ENCODE measurements around the gene AUTS2. TPM values are rescaled to one million over a fixed set of nuclear protein-coding genes. Genes with fewer than 3 reads are reported as not detected.

Gene AUTS2
- total RNA-seq, 2 donors from 2014 or later, result 8.6 TPM

GRCh38 chr7:70568674-70569334, 970.5 kb downstream of the AUTS2 start:
- Histone ChIP-seq H3K36me3 (no peaks in the 10 kb centered on the region), H3K27me3 (no peaks in the 10 kb centered on the region), H3K4me1 (no peaks in the 10 kb centered on the region), H3K4me3 (no peak overlapping the region), H3K9me3 (no peaks in the 10 kb centered on the region), H3K27ac (peak overlapping the region in 1 of 2 donors; percentile 51)
- no peak for TF ChIP-seq CTCF (IDR thresholded peaks at IDR 0.05)
- no peak for DNase-seq (ENCODE audit: low spot score)

- Histone ChIP-seq H3K9me3 (no peaks in the 10 kb centered on the region), H3K27ac (peak overlapping the region in 1 of 2 donors; percentile 51), H3K4me1 (no peaks in the 10 kb centered on the region), H3K36me3 (no peaks in the 10 kb centered on the region), H3K27me3 (no peaks in the 10 kb centered on the region), H3K4me3 (no peak overlapping the region)
- no peak for TF ChIP-seq CTCF (IDR thresholded peaks at IDR 0.05)
- no peak for DNase-seq (ENCODE audit: low spot score)
Observed at GRCh38 chr7:70569335-70569819, 971.1 kb downstream of the AUTS2 start.

GRCh38 chr7:70570029-70570428, 971.8 kb downstream of the AUTS2 start:
- H3K9me3 ChIP-seq, result no peaks in the 10 kb centered on the region
- DNase-seq (ENCODE audit: low spot score), result no peak
- no peaks in the 10 kb centered on the region for H3K36me3 ChIP-seq
- H3K27me3 ChIP-seq, result no peaks in the 10 kb centered on the region
- TF ChIP-seq CTCF (IDR thresholded peaks at IDR 0.05), result no peak
- H3K4me1 ChIP-seq, result no peaks in the 10 kb centered on the region
- peak overlapping the region in 1 of 2 donors; percentile 51 for H3K27ac ChIP-seq
- no peak overlapping the region for H3K4me3 ChIP-seq

GRCh38 chr7:70570961-70571360, 972.7 kb downstream of the AUTS2 start:
- no peak for TF ChIP-seq CTCF (IDR thresholded peaks at IDR 0.05)
- H3K4me1 ChIP-seq, result no peaks in the 10 kb centered on the region
- no peak for DNase-seq (ENCODE audit: low spot score)
- no peaks in the 10 kb centered on the region for H3K36me3 ChIP-seq
- no peaks in the 10 kb centered on the region for H3K9me3 ChIP-seq
- H3K27me3 ChIP-seq, result no peaks in the 10 kb centered on the region
- no peak overlapping the region for H3K27ac ChIP-seq
- H3K4me3 ChIP-seq, result no peak overlapping the region

GRCh38 chr7:70571403-70571934, 973.2 kb downstream of the AUTS2 start:
- Histone ChIP-seq H3K27ac (no peak overlapping the region), H3K36me3 (no peaks in the 10 kb centered on the region), H3K9me3 (no peaks in the 10 kb centered on the region), H3K27me3 (no peaks in the 10 kb centered on the region), H3K4me3 (no peak overlapping the region), H3K4me1 (no peaks in the 10 kb centered on the region)
- TF ChIP-seq CTCF (IDR thresholded peaks at IDR 0.05), result no peak
- DNase-seq (ENCODE audit: low spot score), result no peak

All from right atrium auricular region (tissue), 2 donors.